ENCODE data around the gene RIPK1. TPM values are rescaled to one million over a fixed set of nuclear protein-coding genes. Genes with fewer than 3 reads are reported as not detected.
"Not testable (repeated sequence)": the region's sequence is repeated elsewhere in the genome, so short reads cannot be mapped to it uniquely, and the experiment has no call there.

The RIPK1 gene
- total and polyA plus RNA-seq, 2 of the 8 experiments (the other 6 are each of a cell fraction or from before 2014, with no cell fraction given): 5.9 to 22.9 TPM

DNA sequence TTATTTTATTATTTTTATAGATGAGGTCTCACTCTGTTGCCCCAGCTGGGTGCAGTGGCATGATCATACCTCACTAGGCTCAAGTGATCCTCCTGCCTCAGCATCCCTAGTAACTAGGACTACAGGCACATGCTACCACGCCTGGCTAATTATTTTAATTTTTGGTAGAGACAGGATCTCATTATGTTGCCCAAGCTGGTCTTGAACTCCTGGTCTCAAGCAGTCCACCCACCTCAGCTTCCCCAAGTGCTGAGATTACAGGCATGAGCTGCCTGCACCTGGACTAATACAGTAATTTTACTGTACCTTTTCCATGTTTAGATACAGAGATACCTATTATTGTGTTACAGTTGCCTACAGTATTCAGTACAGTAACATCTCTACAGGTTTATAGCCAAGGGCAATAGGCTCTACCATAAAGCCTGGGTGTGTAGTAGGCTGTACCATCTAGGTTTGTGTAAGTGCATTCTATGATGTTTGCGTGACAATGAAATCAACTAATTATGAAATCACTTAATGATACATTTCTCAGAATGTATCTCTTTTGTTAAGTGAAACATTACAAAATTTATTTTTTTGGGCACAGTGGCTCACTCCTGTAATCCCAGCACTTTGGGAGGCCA lies 47.2 kb upstream of the RIPK1 start:
- not testable (repeated sequence) for DNase-seq (ENCODE audit: low read depth in 1 of 2, low spot score in 2 of 2); H3K27me3 ChIP-seq (replicated peaks in 1 of 4; ENCODE audit: control insufficient read depth in 3 of 4, extremely low read depth in 1 of 4, insufficient read depth in 3 of 4, low read length in 3 of 4); H3K79me1 ChIP-seq (ENCODE audit: low read depth, low read length); H4K20me1 ChIP-seq (replicated peaks in 1 of 2; ENCODE audit: control insufficient read depth in 1 of 2, insufficient read depth in 2 of 2, low read length in 2 of 2); H3K27ac ChIP-seq (ENCODE audit: low read depth, low read length); H2BK15ac ChIP-seq (ENCODE audit: low read length); H2BK12ac ChIP-seq (ENCODE audit: low read depth, low read length); H4K8ac ChIP-seq (ENCODE audit: extremely low read depth, insufficient read depth, low read length); H4K91ac ChIP-seq (replicated peaks; ENCODE audit: insufficient read length, low read length); H2AK5ac ChIP-seq (ENCODE audit: low read depth, low read length); H3K23me2 ChIP-seq (ENCODE audit: low read depth, low read length); H2BK5ac ChIP-seq (ENCODE audit: low read depth, low read length); H2BK120ac ChIP-seq (replicated peaks; ENCODE audit: low read depth, low read length); H3K23ac ChIP-seq (ENCODE audit: insufficient read length); H3K56ac ChIP-seq (replicated peaks; ENCODE audit: insufficient read length, low read depth, low read length); H3K9me3 ChIP-seq (ENCODE audit: insufficient read depth in 2 of 2, low read depth in 1 of 2, low read length in 1 of 2); H3K4ac ChIP-seq (replicated peaks; ENCODE audit: insufficient read length, low read depth, low read length); H3K9ac ChIP-seq (replicated peaks in 1 of 4; ENCODE audit: extremely low read depth in 1 of 4, low read depth in 3 of 4, low read length in 3 of 4); H2BK20ac ChIP-seq (ENCODE audit: low read length); H2AFZ ChIP-seq (ENCODE audit: low read length); H3K4me2 ChIP-seq (ENCODE audit: insufficient read depth in 1 of 2, low read depth in 2 of 2, low read length in 2 of 2); FAIRE-seq; H3K18ac ChIP-seq (ENCODE audit: extremely low read depth, low read length); H4K5ac ChIP-seq (ENCODE audit: insufficient read length, low read depth, low read length); H3K79me2 ChIP-seq (ENCODE audit: control insufficient read depth in 1 of 2, insufficient read depth in 2 of 2, low read length in 2 of 2); H3K4me3 ChIP-seq (ENCODE audit: extremely low read depth in 1 of 4, insufficient read depth in 2 of 4, low read depth in 3 of 4, low read length in 4 of 4); H3K14ac ChIP-seq (ENCODE audit: insufficient read length)
- WGBS, 2 experiments (ENCODE audit: extremely low coverage in 1 of 2, insufficient coverage in 1 of 2, insufficient read length in 1 of 2, insufficient replicate concordance in 2 of 2, low coverage in 1 of 2, low lambda C conversion rate in 2 of 2, missing lambda C conversion rate in 1 of 2): 87% methylated on average over 2 of the region's 2 CpGs; no CpG with 5 or more reads in 1 of the 2 experiments
- Histone ChIP-seq H3K4me1 (replicated peaks in 1 of 4; ENCODE audit: control insufficient read depth in 3 of 4, insufficient read depth in 4 of 4, low read length in 3 of 4) (peaks cover 6 to 17% (median 11%) of the 10 kb centered on the region in 4 experiments), H3K36me3 (ENCODE audit: control insufficient read depth in 2 of 4, insufficient read depth in 4 of 4, low read length in 3 of 4) (peaks cover 3 to 42% (median 31%) of the 10 kb centered on the region in 4 experiments)
- CTCF ChIA-PET (ENCODE audit: partially characterized antibody): interaction anchor here (1.5 kb wide), 1 partner anchor 11 kb away, joined by 4 read pairs; no protein-coding TSS in a partner anchor
- POLR2A ChIA-PET (ENCODE audit: partially characterized antibody): interaction anchor here (0.5 to 5.7 kb wide), 6 partner anchors 10 to 43 kb away, joined by 3 to 33 read pairs (median 3); partner anchors contain the start of gene NQO2
